ENCODE results near the gene VEGFC.

DNA sequence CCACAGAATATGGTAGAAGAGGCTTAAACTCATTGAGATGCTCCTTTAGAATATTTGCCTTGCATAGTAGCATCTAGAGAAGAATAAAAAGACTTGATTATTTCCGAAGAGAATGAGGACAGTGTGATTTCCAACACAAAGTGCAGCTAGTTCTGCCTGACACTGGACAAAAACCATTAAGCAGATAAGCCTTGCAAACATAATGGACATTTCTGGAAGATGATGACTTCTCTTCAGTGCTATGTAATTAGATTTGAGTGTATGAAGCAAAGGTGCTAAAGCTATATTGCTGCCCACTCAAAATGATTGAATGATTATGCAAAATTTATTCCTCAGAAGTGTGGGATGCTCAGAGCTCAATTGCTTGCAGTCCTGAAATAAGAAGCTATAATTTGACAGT, 156.4 kb downstream of the VEGFC start:
- TF ChIP-seq CTCF (IDR thresholded peaks at IDR 0.05) (no peak), POLR2AphosphoS5 (IDR thresholded peaks at IDR 0.05) (no peak), POLR2A (IDR thresholded peaks at IDR 0.05) (no peak)
